ACC112 (cell line): ENCODE measurements around the gene RAB29.

Experiments
- H2AFZ ChIP-seq: fragments of 200-600 bp; sonication (generic); one replicate; pipeline ENCODE4 v1.6.0; 2017; ENCODE audit warnings: antibody characterized with exemption, low read length; ENCODE audit not compliant: unreplicated experiment
- H3K27ac ChIP-seq: fragments of 200-600 bp; sonication (generic); 2 replicates; pipeline ENCODE4 v1.5.1; 2014; ENCODE audit warnings: low read depth, mild to moderate bottlenecking, antibody characterized with exemption, low read length, moderate library complexity
- H3K27me3 ChIP-seq: fragments of 200-600 bp; sonication (generic); 2 replicates; pipeline ENCODE4 v1.6.1; 2014; ENCODE audit warnings: mild to moderate bottlenecking, antibody characterized with exemption, low read length, moderate library complexity, mixed read lengths; ENCODE audit not compliant: insufficient read depth
- H3K36me3 ChIP-seq: fragments of 200-600 bp; sonication (generic); 2 replicates; pipeline ENCODE4 v1.6.1; 2016; ENCODE audit warnings: mild to moderate bottlenecking, antibody characterized with exemption, low read length, moderate library complexity, mixed read lengths; ENCODE audit not compliant: insufficient read depth
- H3K4me1 ChIP-seq: fragments of 200-600 bp; sonication (generic); one replicate; pipeline ENCODE4 v1.6.1; 2016; ENCODE audit warnings: low read length, mixed read lengths; ENCODE audit not compliant: insufficient read depth, unreplicated experiment, control insufficient read depth
- H3K4me3 ChIP-seq: fragments of 200-600 bp; sonication (generic); 2 replicates; pipeline ENCODE4 v1.5.1; 2014; ENCODE audit warnings: mild to moderate bottlenecking, low read depth, low read length
- H3K79me2 ChIP-seq: fragments of 200-600 bp; sonication (generic); one replicate; pipeline ENCODE4 v1.6.0; 2016; ENCODE audit warnings: low read length; ENCODE audit not compliant: control insufficient read depth, unreplicated experiment, insufficient read depth

The RAB29 gene

GRCh38 chr1:205797168-205797567, 21.9 kb upstream of the RAB29 start:
- H3K36me3 ChIP-seq, result no peaks in the 10 kb centered on the region

GRCh38 chr1:205794011-205794730, 18.9 kb upstream of the RAB29 start:
- Histone ChIP-seq H3K4me3 (no peak overlapping the region), H3K27ac (no peak overlapping the region), H2AFZ (no peak overlapping the region), H3K27me3 (no peaks in the 10 kb centered on the region), H3K36me3 (no peaks in the 10 kb centered on the region; the same call in 1 of the 2 replicates), H3K4me1 (no peaks in the 10 kb centered on the region), H3K79me2 (no peaks in the 10 kb centered on the region)

More at GRCh38 chr1:205797168-205797567, 21.9 kb upstream of the RAB29 start:
- Histone ChIP-seq H3K27me3 (no peaks in the 10 kb centered on the region), H3K4me3 (no peak overlapping the region), H3K79me2 (no peaks in the 10 kb centered on the region), H3K4me1 (no peaks in the 10 kb centered on the region), H2AFZ (no peak overlapping the region), H3K27ac (no peak overlapping the region)

- H3K27me3 ChIP-seq, result no peaks in the 10 kb centered on the region
- H3K27ac ChIP-seq, result no peak overlapping the region
- no peaks in the 10 kb centered on the region for H3K4me1 ChIP-seq
- no peaks in the 10 kb centered on the region; the same call in 1 of the 2 replicates for H3K36me3 ChIP-seq
- no peak overlapping the region for H2AFZ ChIP-seq
- H3K4me3 ChIP-seq, result no peak overlapping the region
- H3K79me2 ChIP-seq, result no peaks in the 10 kb centered on the region
Measured at GRCh38 chr1:205792961-205793673, 17.8 kb upstream of the RAB29 start.

GRCh38 chr1:205792481-205792881, 17.2 kb upstream of the RAB29 start:
- H3K27ac ChIP-seq, result no peak overlapping the region

DNA sequence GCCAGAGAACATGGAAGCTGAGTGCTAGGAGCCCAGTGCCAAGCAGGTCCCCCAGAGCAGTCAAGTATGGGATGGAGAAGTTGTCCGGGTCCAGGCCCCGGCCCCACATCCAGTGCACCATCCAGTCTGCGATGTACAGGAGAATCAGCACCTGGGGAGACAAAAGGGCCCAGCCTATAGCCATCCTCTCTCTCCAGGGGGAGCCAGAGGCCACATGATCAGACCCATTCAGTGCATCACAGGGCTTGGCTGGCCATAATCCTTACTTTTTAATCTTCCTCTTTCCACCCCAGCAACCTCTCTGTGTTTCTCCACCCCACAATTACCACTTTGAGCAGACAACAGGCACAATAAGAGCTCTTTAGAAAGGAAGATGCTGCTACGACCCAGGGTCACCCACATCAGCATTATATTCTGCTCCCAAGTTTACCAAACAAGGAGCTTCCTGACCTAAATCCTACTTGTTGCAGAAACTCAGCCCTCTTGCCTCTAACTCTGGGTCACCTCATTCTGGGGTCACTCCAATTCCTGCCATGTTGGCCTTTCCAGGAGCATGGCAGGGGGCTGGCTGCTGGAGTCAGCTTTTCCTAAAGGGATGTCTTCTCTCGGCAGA, 16.4 kb upstream of the RAB29 start:
- H3K27me3 ChIP-seq, result no peaks in the 10 kb centered on the region
- no peak overlapping the region for H3K27ac ChIP-seq
- H3K36me3 ChIP-seq, result no peaks in the 10 kb centered on the region; the same call in 1 of the 2 replicates
- H3K4me3 ChIP-seq, result no peak overlapping the region
- no peak overlapping the region for H2AFZ ChIP-seq
- no peaks in the 10 kb centered on the region for H3K79me2 ChIP-seq
- no peaks in the 10 kb centered on the region for H3K4me1 ChIP-seq

More at GRCh38 chr1:205792481-205792881, 17.2 kb upstream of the RAB29 start:
- Histone ChIP-seq H3K4me3 (no peak overlapping the region), H3K36me3 (no peaks in the 10 kb centered on the region; the same call in 1 of the 2 replicates), H2AFZ (no peak overlapping the region), H3K27me3 (no peaks in the 10 kb centered on the region), H3K4me1 (no peaks in the 10 kb centered on the region), H3K79me2 (no peaks in the 10 kb centered on the region)

DNA sequence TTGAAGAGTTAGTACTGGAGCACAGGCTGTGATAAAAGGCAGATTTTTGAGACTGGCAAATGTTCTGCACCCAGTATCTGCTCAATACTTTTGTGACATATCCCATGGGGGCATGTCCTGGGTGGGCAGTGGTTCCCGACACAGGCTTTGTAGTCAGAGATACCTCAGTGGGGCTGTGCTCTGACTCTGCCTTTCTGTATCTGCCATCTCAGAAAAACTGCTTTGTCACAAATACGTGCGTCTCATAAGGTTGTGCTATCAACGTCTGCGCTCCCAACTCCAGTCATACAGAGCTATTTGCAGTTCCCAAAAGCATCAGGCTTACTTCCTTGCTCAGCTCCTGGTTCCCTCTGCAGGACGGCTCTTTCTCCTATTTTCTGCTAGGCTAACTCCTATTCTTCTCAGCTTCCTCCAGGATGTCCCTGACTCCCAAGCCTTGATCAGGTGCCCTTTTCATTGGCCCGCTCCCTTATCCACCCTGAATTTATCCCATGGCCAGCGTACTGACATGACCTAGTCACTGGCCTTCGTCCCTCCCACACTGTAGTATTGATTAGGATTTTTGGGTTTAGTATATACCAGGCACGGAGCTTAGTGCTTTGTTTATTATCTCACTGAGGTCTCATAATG, 12.1 kb upstream of the RAB29 start:
- Histone ChIP-seq H3K27me3 (no peaks in the 10 kb centered on the region), H3K4me1 (peaks cover 5% of the 10 kb centered on the region), H2AFZ (no peak overlapping the region), H3K36me3 (no peaks in the 10 kb centered on the region; the same call in 1 of the 2 replicates), H3K79me2 (no peaks in the 10 kb centered on the region), H3K27ac (no peak overlapping the region), H3K4me3 (no peak overlapping the region)

- Histone ChIP-seq H3K36me3 (no peaks in the 10 kb centered on the region; the same call in 1 of the 2 replicates), H2AFZ (no peak overlapping the region), H3K27me3 (no peaks in the 10 kb centered on the region), H3K79me2 (no peaks in the 10 kb centered on the region), H3K4me3 (no peak overlapping the region), H3K27ac (no peak overlapping the region), H3K4me1 (peaks cover 5% of the 10 kb centered on the region)
Measured at GRCh38 chr1:205786601-205787000, 11.3 kb upstream of the RAB29 start.

DNA sequence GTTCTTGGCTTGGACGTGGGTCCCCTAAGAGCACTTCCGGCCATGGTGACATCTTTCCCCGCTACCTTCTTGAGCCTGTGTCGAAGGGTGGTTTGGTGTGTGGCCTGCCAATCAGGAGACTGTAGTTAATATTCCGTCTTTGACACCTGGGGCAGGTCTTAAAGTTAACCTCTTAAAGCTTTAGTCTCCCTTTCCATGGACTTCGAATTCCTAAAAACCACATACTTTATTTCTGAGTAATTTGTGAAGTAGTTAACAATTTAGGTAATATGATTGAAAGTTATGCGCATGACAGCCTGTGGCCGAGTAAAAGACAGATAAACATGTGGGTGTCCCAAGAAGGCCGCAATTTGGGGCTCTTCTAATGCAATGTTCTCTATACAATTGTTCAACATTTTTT, 10.2 kb upstream of the RAB29 start:
- Histone ChIP-seq H2AFZ (no peak overlapping the region), H3K4me1 (peaks cover 5% of the 10 kb centered on the region), H3K27ac (no peak overlapping the region), H3K79me2 (no peaks in the 10 kb centered on the region), H3K4me3 (no peak overlapping the region), H3K36me3 (no peaks in the 10 kb centered on the region; the same call in 1 of the 2 replicates), H3K27me3 (no peaks in the 10 kb centered on the region)

GRCh38 chr1:205783904-205784303, 8.6 kb upstream of the RAB29 start:
- Histone ChIP-seq H3K79me2 (no peaks in the 10 kb centered on the region), H2AFZ (no peak overlapping the region), H3K4me3 (no peak overlapping the region), H3K27me3 (no peaks in the 10 kb centered on the region), H3K4me1 (peaks cover 5% of the 10 kb centered on the region), H3K36me3 (no peaks in the 10 kb centered on the region), H3K27ac (no peak overlapping the region)

- Histone ChIP-seq H3K4me3 (no peak overlapping the region), H3K36me3 (no peaks in the 10 kb centered on the region), H3K4me1 (peaks cover 5% of the 10 kb centered on the region), H3K27ac (no peak overlapping the region), H2AFZ (no peak overlapping the region), H3K79me2 (no peaks in the 10 kb centered on the region), H3K27me3 (no peaks in the 10 kb centered on the region)
Measured at GRCh38 chr1:205783433-205783795, 8.1 kb upstream of the RAB29 start.
